ENCODE measurements around the gene ATP6V0A1.

ATP6V0A1 gene

DNA sequence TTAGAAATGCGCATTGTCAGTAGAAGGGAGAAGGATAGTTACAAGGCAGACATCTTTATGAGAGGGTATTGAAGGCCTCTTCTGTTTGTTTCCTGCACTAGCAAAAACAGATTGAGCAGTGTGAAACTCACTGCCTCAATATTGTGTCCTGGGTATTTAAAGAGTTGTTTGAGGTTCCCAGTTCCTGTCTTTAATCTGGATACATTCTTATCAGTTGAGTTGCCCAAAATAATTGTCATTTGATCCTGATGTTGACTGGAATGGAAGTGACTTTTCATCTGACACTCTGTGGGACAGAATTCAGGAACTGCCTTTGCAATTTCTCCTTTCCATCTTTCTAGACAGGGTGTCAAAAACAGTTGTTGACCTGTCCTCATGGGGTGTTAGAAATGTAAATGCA, 1.7 kb downstream of the ATP6V0A1 start:
- no peak for ATAC-seq
- TF ChIP-seq PPARA (CRISPR knock-in tag; IDR thresholded peaks at IDR 0.05; ENCODE audit: borderline replicate concordance) (no peak), TCF4 (CRISPR knock-in tag; IDR thresholded peaks at IDR 0.05; ENCODE audit: borderline replicate concordance) (no peak), OSR1 (CRISPR knock-in tag; IDR thresholded peaks at IDR 0.05) (no peak), ZNF8 (CRISPR knock-in tag; IDR thresholded peaks at IDR 0.05) (no peak), ZFP3 (CRISPR knock-in tag; IDR thresholded peaks at IDR 0.05) (no peak), SNAI2 (CRISPR knock-in tag; IDR thresholded peaks at IDR 0.05) (no peak), GLIS3 (CRISPR knock-in tag; IDR thresholded peaks at IDR 0.05) (no peak), ZC3H10 (CRISPR knock-in tag; IDR thresholded peaks at IDR 0.05) (no peak), RARB (CRISPR knock-in tag; IDR thresholded peaks at IDR 0.05) (no peak), BACH2 (CRISPR knock-in tag; IDR thresholded peaks at IDR 0.05; ENCODE audit: borderline replicate concordance) (no peak), TOX (CRISPR knock-in tag; IDR thresholded peaks at IDR 0.05; ENCODE audit: borderline replicate concordance) (no peak), ESRRG (CRISPR knock-in tag; IDR thresholded peaks at IDR 0.05) (no peak), ISL1 (CRISPR knock-in tag; IDR thresholded peaks at IDR 0.05) (no peak), ZFP30 (CRISPR knock-in tag; IDR thresholded peaks at IDR 0.05) (no peak)
- TF ChIP-seq, protein P1, sequence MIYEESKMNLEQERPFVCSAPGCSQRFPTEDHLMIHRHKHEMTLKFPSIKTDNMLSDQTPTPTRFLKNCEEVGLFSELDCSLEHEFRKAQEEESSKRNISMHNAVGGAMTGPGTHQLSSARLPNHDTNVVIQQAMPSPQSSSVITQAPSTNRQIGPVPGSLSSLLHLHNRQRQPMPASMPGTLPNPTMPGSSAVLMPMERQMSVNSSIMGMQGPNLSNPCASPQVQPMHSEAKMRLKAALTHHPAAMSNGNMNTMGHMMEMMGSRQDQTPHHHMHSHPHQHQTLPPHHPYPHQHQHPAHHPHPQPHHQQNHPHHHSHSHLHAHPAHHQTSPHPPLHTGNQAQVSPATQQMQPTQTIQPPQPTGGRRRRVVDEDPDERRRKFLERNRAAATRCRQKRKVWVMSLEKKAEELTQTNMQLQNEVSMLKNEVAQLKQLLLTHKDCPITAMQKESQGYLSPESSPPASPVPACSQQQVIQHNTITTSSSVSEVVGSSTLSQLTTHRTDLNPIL (CRISPR knock-in tag; IDR thresholded peaks at IDR 0.05; ENCODE audit: low read depth), result no peak
- TF ChIP-seq, protein P2, sequence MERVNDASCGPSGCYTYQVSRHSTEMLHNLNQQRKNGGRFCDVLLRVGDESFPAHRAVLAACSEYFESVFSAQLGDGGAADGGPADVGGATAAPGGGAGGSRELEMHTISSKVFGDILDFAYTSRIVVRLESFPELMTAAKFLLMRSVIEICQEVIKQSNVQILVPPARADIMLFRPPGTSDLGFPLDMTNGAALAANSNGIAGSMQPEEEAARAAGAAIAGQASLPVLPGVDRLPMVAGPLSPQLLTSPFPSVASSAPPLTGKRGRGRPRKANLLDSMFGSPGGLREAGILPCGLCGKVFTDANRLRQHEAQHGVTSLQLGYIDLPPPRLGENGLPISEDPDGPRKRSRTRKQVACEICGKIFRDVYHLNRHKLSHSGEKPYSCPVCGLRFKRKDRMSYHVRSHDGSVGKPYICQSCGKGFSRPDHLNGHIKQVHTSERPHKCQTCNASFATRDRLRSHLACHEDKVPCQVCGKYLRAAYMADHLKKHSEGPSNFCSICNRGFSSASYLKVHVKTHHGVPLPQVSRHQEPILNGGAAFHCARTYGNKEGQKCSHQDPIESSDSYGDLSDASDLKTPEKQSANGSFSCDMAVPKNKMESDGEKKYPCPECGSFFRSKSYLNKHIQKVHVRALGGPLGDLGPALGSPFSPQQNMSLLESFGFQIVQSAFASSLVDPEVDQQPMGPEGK (CRISPR knock-in tag; IDR thresholded peaks at IDR 0.05; ENCODE audit: borderline replicate concordance), result no peak
- TF ChIP-seq, protein P3, sequence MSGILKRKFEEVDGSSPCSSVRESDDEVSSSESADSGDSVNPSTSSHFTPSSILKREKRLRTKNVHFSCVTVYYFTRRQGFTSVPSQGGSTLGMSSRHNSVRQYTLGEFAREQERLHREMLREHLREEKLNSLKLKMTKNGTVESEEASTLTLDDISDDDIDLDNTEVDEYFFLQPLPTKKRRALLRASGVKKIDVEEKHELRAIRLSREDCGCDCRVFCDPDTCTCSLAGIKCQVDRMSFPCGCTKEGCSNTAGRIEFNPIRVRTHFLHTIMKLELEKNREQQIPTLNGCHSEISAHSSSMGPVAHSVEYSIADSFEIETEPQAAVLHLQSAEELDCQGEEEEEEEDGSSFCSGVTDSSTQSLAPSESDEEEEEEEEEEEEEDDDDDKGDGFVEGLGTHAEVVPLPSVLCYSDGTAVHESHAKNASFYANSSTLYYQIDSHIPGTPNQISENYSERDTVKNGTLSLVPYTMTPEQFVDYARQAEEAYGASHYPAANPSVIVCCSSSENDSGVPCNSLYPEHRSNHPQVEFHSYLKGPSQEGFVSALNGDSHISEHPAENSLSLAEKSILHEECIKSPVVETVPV (CRISPR knock-in tag; IDR thresholded peaks at IDR 0.05), result no peak
- TF ChIP-seq, protein P4, sequence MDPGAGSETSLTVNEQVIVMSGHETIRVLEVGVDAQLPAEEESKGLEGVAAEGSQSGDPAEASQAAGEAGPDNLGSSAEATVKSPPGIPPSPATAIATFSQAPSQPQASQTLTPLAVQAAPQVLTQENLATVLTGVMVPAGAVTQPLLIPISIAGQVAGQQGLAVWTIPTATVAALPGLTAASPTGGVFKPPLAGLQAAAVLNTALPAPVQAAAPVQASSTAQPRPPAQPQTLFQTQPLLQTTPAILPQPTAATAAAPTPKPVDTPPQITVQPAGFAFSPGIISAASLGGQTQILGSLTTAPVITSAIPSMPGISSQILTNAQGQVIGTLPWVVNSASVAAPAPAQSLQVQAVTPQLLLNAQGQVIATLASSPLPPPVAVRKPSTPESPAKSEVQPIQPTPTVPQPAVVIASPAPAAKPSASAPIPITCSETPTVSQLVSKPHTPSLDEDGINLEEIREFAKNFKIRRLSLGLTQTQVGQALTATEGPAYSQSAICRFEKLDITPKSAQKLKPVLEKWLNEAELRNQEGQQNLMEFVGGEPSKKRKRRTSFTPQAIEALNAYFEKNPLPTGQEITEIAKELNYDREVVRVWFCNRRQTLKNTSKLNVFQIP (CRISPR knock-in tag; IDR thresholded peaks at IDR 0.05; ENCODE audit: borderline replicate concordance, low read depth), result no peak
- TF ChIP-seq, protein P5, sequence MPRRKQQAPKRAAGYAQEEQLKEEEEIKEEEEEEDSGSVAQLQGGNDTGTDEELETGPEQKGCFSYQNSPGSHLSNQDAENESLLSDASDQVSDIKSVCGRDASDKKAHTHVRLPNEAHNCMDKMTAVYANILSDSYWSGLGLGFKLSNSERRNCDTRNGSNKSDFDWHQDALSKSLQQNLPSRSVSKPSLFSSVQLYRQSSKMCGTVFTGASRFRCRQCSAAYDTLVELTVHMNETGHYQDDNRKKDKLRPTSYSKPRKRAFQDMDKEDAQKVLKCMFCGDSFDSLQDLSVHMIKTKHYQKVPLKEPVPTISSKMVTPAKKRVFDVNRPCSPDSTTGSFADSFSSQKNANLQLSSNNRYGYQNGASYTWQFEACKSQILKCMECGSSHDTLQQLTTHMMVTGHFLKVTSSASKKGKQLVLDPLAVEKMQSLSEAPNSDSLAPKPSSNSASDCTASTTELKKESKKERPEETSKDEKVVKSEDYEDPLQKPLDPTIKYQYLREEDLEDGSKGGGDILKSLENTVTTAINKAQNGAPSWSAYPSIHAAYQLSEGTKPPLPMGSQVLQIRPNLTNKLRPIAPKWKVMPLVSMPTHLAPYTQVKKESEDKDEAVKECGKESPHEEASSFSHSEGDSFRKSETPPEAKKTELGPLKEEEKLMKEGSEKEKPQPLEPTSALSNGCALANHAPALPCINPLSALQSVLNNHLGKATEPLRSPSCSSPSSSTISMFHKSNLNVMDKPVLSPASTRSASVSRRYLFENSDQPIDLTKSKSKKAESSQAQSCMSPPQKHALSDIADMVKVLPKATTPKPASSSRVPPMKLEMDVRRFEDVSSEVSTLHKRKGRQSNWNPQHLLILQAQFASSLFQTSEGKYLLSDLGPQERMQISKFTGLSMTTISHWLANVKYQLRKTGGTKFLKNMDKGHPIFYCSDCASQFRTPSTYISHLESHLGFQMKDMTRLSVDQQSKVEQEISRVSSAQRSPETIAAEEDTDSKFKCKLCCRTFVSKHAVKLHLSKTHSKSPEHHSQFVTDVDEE (CRISPR knock-in tag; IDR thresholded peaks at IDR 0.05), result no peak

DNA sequence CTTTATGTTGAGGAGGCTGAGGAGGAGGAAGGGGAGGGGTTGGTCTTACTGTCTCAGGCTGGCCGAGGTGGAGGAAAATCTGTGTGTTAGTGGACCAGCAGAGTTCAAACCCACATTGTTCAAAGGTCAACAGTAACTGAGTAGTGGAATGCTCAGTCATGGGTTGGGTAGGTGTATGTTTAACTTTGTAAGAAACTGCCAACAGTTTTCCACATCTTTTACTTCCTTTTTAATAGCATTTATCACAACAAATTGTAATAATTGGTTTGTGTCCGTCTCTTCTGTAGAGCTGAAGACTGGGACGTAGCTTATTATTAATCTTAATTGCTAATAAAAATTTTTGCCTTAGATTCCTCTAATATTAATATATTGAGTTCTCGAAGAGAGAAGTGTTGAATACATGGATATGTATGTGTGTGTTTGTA, 5.3 kb downstream of the ATP6V0A1 start:
- ATAC-seq, result no peak
- TF ChIP-seq, protein P1 (CRISPR knock-in tag; IDR thresholded peaks at IDR 0.05; ENCODE audit: low read depth), result no peak
- no peak for TF ChIP-seq TCF4 (CRISPR knock-in tag; IDR thresholded peaks at IDR 0.05; ENCODE audit: borderline replicate concordance)
- TF ChIP-seq ISL1 (CRISPR knock-in tag; IDR thresholded peaks at IDR 0.05), result no peak
- TF ChIP-seq PPARA (CRISPR knock-in tag; IDR thresholded peaks at IDR 0.05; ENCODE audit: borderline replicate concordance), result no peak
- no peak for TF ChIP-seq OSR1 (CRISPR knock-in tag; IDR thresholded peaks at IDR 0.05)
- no peak for TF ChIP-seq SNAI2 (CRISPR knock-in tag; IDR thresholded peaks at IDR 0.05)
- no peak for TF ChIP-seq RARB (CRISPR knock-in tag; IDR thresholded peaks at IDR 0.05)
- TF ChIP-seq ZNF565 (CRISPR knock-in tag; conservative IDR thresholded peaks at IDR 0.05; ENCODE audit: low read depth), result no peak
- TF ChIP-seq ZFP3 (CRISPR knock-in tag; IDR thresholded peaks at IDR 0.05), result no peak
- TF ChIP-seq BACH2 (CRISPR knock-in tag; IDR thresholded peaks at IDR 0.05; ENCODE audit: borderline replicate concordance), result no peak
- TF ChIP-seq, protein P3 (CRISPR knock-in tag; IDR thresholded peaks at IDR 0.05), result no peak
- TF ChIP-seq, protein P2 (CRISPR knock-in tag; IDR thresholded peaks at IDR 0.05; ENCODE audit: borderline replicate concordance), result no peak
- TF ChIP-seq, protein P5 (CRISPR knock-in tag; IDR thresholded peaks at IDR 0.05), result no peak
- no peak for TF ChIP-seq ARNTL (CRISPR knock-in tag; IDR thresholded peaks at IDR 0.05; ENCODE audit: borderline replicate concordance, low read depth)
- TF ChIP-seq ZC3H10 (CRISPR knock-in tag; IDR thresholded peaks at IDR 0.05), result no peak

Data from SK-N-SH treated with all-trans-retinoic acid at 6 μM for 48 hours (cell line).